Hematopoietic multipotent progenitor cell (in vitro differentiated cells): ENCODE results near the gene CHST8. TPM values are rescaled to one million over a fixed set of nuclear protein-coding genes. Genes with fewer than 3 reads are reported as not detected.
"Not testable (repeated sequence)": the region's sequence is repeated elsewhere in the genome, so short reads cannot be mapped to it uniquely, and the experiment has no call there.

Source experiments
- DNase-seq, 3 donors: peaks; one replicate each; pipeline ENCODE4 v3.0.0-alpha.2; 2011 to 2015; ENCODE audit warnings: low read depth in 2 of 3, low spot score in 2 of 3
- total RNA-seq: library from RNA; depleted of rRNA; stranded (reverse); fragments of >200 nt; gene quantifications from one replicate; pipeline ENCODE4 v1.2.3, GENCODE V29; 2012

The CHST8 gene
- total RNA-seq, 1 donor, result not detected

GRCh38 chr19:33805313-33805712 is 183.6 kb downstream of the CHST8 start:
- no peak for DNase-seq

- DNase-seq, result no peak
Measured at GRCh38 chr19:33805840-33806433, 184.2 kb downstream of the CHST8 start.

GRCh38 chr19:33806434-33806881 is 184.7 kb downstream of the CHST8 start:
- DNase-seq, result no peak

- DNase-seq, result no peak
Measured at GRCh38 chr19:33808399-33808798, 186.6 kb downstream of the CHST8 start.

GRCh38 chr19:33809960-33810359 is 188.2 kb downstream of the CHST8 start:
- no peak for DNase-seq

- no peak for DNase-seq
Measured at GRCh38 chr19:33810821-33811220, 189.1 kb downstream of the CHST8 start.

- DNase-seq, result no peak
Measured at GRCh38 chr19:33811246-33811645, 189.5 kb downstream of the CHST8 start.

GRCh38 chr19:33811736-33812387 is 190.1 kb downstream of the CHST8 start:
- no peak for DNase-seq

- no peak for DNase-seq
Measured at GRCh38 chr19:33812388-33813330, 190.9 kb downstream of the CHST8 start.

- DNase-seq, result no peak
Measured at GRCh38 chr19:33813391-33814101, 191.8 kb downstream of the CHST8 start.

GRCh38 chr19:33814181-33815165 is 192.7 kb downstream of the CHST8 start:
- DNase-seq, result no peak

- no peak for DNase-seq
Measured at GRCh38 chr19:33815380-33816340, 193.9 kb downstream of the CHST8 start.

- no peak for DNase-seq
Measured at GRCh38 chr19:33818411-33818810, 196.7 kb downstream of the CHST8 start.

GRCh38 chr19:33819078-33819477 is 197.3 kb downstream of the CHST8 start:
- DNase-seq, result not testable (repeated sequence)

GRCh38 chr19:33819506-33819879 is 197.7 kb downstream of the CHST8 start:
- no peak for DNase-seq

- peak in 2 of 3 donors; percentile 85 to 88 for DNase-seq
Measured at GRCh38 chr19:33819880-33820781, 198.4 kb downstream of the CHST8 start.

GRCh38 chr19:33821871-33822270 is 200.1 kb downstream of the CHST8 start:
- no peak for DNase-seq
